ENCODE measurements around the gene TBL1XR1. TPM values are rescaled to one million over a fixed set of nuclear protein-coding genes. Genes with fewer than 3 reads are reported as not detected.

TBL1XR1 gene
- total and polyA plus RNA-seq, 9 donors = 54.1 to 94.2 (median 72.4) TPM

GRCh38 chr3:177135841-177136492 is 61.3 kb downstream of the TBL1XR1 start:
- no peak overlapping the region for H3K27ac ChIP-seq (ENCODE audit: low read length)

DNA sequence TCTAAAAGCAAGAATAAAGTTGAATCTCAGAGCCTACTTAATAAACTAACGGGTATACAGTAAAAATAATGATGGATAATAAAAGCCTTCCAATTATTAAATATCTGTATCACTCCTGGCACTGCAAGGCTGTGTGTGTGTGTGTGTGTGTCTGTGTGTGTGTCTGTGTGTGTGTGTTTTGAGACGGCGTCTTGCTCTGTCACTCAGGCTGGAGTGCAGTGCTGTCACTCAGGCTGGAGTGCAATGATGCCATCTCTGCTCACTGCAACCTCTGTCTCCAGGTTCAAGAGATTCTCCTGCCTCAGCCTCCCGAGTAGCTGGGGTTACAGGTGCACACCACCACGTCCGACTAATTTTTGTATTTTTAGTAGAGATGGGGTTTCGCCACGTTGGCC is 62.5 kb downstream of the TBL1XR1 start:
- H3K9me3 ChIP-seq (replicated peaks; ENCODE audit: control insufficient read depth, low read depth, low read length) = peaks cover 3% of the 10 kb centered on the region
- WGBS (ENCODE audit: insufficient coverage) = no CpG with 5 or more reads among the region's 8 CpGs
- DNase-seq = no peak
- no peak overlapping the region for H3K4me3 ChIP-seq (ENCODE audit: low read length)
- H3K27me3 ChIP-seq (ENCODE audit: control insufficient read depth, insufficient read depth, low read length) = no peaks in the 10 kb centered on the region
- H3K36me3 ChIP-seq (ENCODE audit: control insufficient read depth, insufficient read depth, low read length) = no peaks in the 10 kb centered on the region
- peak overlapping the region; percentile 85 for H3K27ac ChIP-seq (ENCODE audit: low read length)
- H3K4me1 ChIP-seq (ENCODE audit: control insufficient read depth, insufficient read depth, low read length) = no peaks in the 10 kb centered on the region

More at GRCh38 chr3:177135841-177136492, 61.3 kb downstream of the TBL1XR1 start:
- Histone ChIP-seq H3K4me3 (ENCODE audit: low read length) (no peak overlapping the region), H3K4me1 (ENCODE audit: control insufficient read depth, insufficient read depth, low read length) (no peaks in the 10 kb centered on the region), H3K9me3 (replicated peaks; ENCODE audit: control insufficient read depth, low read depth, low read length) (peaks cover 3% of the 10 kb centered on the region), H3K27me3 (ENCODE audit: control insufficient read depth, insufficient read depth, low read length) (no peaks in the 10 kb centered on the region), H3K36me3 (ENCODE audit: control insufficient read depth, insufficient read depth, low read length) (no peaks in the 10 kb centered on the region)
- WGBS (ENCODE audit: insufficient coverage) = 94% methylated on average over 5 of the region's 10 CpGs
- DNase-seq = no peak

GRCh38 chr3:177133860-177134815 is 63.1 kb downstream of the TBL1XR1 start:
- Histone ChIP-seq H3K36me3 (ENCODE audit: control insufficient read depth, insufficient read depth, low read length) (no peaks in the 10 kb centered on the region), H3K27ac (ENCODE audit: low read length) (peak overlapping the region; percentile 85), H3K9me3 (replicated peaks; ENCODE audit: control insufficient read depth, low read depth, low read length) (peaks cover 3% of the 10 kb centered on the region), H3K27me3 (ENCODE audit: control insufficient read depth, insufficient read depth, low read length) (no peaks in the 10 kb centered on the region), H3K4me1 (ENCODE audit: control insufficient read depth, insufficient read depth, low read length) (no peaks in the 10 kb centered on the region), H3K4me3 (ENCODE audit: low read length) (no peak overlapping the region)
- DNase-seq = peak; percentile 95
- WGBS (ENCODE audit: insufficient coverage) = 0% methylated on average over 1 of the region's 8 CpGs

- Histone ChIP-seq H3K4me3 (ENCODE audit: low read length) (no peak overlapping the region), H3K27me3 (ENCODE audit: control insufficient read depth, insufficient read depth, low read length) (no peaks in the 10 kb centered on the region), H3K27ac (ENCODE audit: low read length) (no peak overlapping the region), H3K36me3 (ENCODE audit: control insufficient read depth, insufficient read depth, low read length) (no peaks in the 10 kb centered on the region), H3K4me1 (ENCODE audit: control insufficient read depth, insufficient read depth, low read length) (no peaks in the 10 kb centered on the region), H3K9me3 (replicated peaks; ENCODE audit: control insufficient read depth, low read depth, low read length) (peaks cover 3% of the 10 kb centered on the region)
- 60% methylated on average over 5 of the region's 6 CpGs for WGBS (ENCODE audit: insufficient coverage)
- DNase-seq = no peak
These were observed 65.2 kb downstream of the TBL1XR1 start for GRCh38 chr3:177131927-177132636.

- Histone ChIP-seq H3K4me1 (ENCODE audit: control insufficient read depth, insufficient read depth, low read length) (peaks cover 2% of the 10 kb centered on the region), H3K27ac (ENCODE audit: low read length) (no peak overlapping the region), H3K36me3 (ENCODE audit: control insufficient read depth, insufficient read depth, low read length) (no peaks in the 10 kb centered on the region), H3K4me3 (ENCODE audit: low read length) (no peak overlapping the region), H3K27me3 (ENCODE audit: control insufficient read depth, insufficient read depth, low read length) (no peaks in the 10 kb centered on the region), H3K9me3 (replicated peaks; ENCODE audit: control insufficient read depth, low read depth, low read length) (no peaks in the 10 kb centered on the region)
- WGBS (ENCODE audit: insufficient coverage) = no CpG with 5 or more reads among the region's 2 CpGs
- no peak for DNase-seq
These were observed 70.3 kb downstream of the TBL1XR1 start for GRCh38 chr3:177127008-177127407.

DNA sequence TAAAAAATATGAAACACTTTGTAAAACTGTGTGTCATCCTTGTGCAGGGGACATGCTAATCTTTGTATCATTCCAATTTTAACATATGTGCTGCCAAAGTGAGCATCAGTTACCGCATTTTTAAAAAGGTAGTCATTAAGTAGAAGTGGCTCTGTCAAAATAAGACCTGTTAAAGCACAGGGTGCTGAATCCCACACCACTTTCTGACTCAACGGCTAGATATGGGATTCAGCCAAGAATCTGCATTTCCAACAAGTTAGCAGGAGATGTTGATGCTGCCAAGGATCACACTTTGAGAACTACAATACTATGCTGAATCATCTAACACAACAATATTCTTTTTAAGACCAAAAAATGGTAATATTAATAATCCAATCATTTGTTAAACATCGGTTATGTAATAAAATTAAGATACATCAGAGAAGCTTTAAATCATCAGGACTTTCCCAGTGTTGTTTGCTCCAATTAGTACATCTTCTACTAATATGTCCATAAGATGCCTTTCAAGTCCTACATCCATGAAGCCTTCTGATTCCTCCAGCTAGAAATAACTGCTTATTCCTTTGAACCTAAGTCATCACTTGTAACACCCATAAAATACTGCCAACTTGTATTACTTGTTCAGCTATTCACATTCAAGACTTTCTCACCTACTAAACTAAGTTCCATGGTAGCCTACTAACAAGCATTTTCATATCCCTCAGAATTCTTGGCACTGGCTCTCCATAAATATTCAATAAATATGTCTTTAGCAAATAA is 71.1 kb downstream of the TBL1XR1 start:
- Histone ChIP-seq H3K4me1 (ENCODE audit: control insufficient read depth, insufficient read depth, low read length) (peaks cover 2% of the 10 kb centered on the region), H3K4me3 (ENCODE audit: low read length) (no peak overlapping the region), H3K9me3 (replicated peaks; ENCODE audit: control insufficient read depth, low read depth, low read length) (no peaks in the 10 kb centered on the region), H3K36me3 (ENCODE audit: control insufficient read depth, insufficient read depth, low read length) (no peaks in the 10 kb centered on the region), H3K27ac (ENCODE audit: low read length) (no peak overlapping the region), H3K27me3 (ENCODE audit: control insufficient read depth, insufficient read depth, low read length) (no peaks in the 10 kb centered on the region)
- DNase-seq = peak; percentile 25
- no CpG with 5 or more reads among the region's 3 CpGs for WGBS (ENCODE audit: insufficient coverage)

DNA sequence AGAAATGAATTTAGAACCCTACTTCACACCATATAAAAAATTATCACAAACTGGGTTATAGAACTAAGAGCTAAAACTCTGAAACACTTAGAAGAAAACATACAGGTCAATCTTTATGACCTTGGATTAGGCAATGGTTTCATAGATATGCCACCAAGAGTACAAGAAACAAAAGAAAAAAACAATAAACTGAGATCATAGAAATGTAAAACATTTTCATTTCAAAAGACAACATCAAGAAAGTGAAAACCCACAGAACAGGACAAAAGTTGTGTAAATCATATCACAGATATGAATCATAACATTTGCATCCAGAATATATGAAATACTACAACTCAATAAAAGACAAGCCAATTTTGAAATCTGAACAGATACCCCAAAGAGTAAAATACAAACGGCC is 72.4 kb downstream of the TBL1XR1 start:
- Histone ChIP-seq H3K4me1 (ENCODE audit: control insufficient read depth, insufficient read depth, low read length) (peaks cover 2% of the 10 kb centered on the region), H3K4me3 (ENCODE audit: low read length) (no peak overlapping the region), H3K27ac (ENCODE audit: low read length) (no peak overlapping the region), H3K9me3 (replicated peaks; ENCODE audit: control insufficient read depth, low read depth, low read length) (no peaks in the 10 kb centered on the region), H3K36me3 (ENCODE audit: control insufficient read depth, insufficient read depth, low read length) (no peaks in the 10 kb centered on the region), H3K27me3 (ENCODE audit: control insufficient read depth, insufficient read depth, low read length) (no peaks in the 10 kb centered on the region)
- DNase-seq = no peak
- no CpG with 5 or more reads among the region's 1 CpG for WGBS (ENCODE audit: insufficient coverage)

- H3K9me3 ChIP-seq (replicated peaks; ENCODE audit: control insufficient read depth, low read depth, low read length) = no peaks in the 10 kb centered on the region
These were observed 73.5 kb downstream of the TBL1XR1 start for GRCh38 chr3:177123822-177124221.

DNA sequence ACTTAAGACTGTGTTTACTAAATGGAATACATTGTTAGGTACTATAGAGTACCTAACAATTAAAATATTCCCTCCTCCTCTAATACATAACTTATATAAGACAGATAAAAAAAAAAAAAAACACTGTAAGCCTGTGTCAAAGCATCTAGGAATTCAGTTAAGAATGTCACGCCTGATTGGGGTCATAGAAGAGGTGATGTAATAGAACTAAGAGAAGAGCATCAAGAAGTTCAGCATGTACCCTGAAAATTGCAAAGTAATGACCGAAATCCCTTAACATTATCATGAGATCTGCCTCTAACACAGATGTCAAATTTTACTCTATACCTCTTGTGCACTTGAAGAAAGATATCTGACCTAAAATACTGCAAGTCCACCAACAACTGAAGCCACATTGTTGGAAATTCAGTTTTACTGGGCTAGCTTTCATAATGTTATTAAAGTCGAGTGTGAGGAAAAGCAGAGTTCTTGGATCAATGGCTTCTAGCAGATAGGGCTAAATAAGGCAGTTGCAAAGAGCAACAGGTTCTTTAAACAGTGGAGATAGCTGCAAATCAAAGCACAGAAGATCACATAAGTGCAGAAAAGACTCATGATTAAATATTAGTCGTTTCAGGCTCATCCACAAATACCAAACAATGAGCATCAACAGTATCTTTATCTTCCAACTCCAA is 75.0 kb downstream of the TBL1XR1 start:
- Histone ChIP-seq H3K36me3 (ENCODE audit: control insufficient read depth, insufficient read depth, low read length) (no peaks in the 10 kb centered on the region), H3K4me1 (ENCODE audit: control insufficient read depth, insufficient read depth, low read length) (peaks cover 2% of the 10 kb centered on the region), H3K4me3 (ENCODE audit: low read length) (no peak overlapping the region), H3K27ac (ENCODE audit: low read length) (no peak overlapping the region), H3K9me3 (replicated peaks; ENCODE audit: control insufficient read depth, low read depth, low read length) (no peaks in the 10 kb centered on the region), H3K27me3 (ENCODE audit: control insufficient read depth, insufficient read depth, low read length) (no peaks in the 10 kb centered on the region)
- 80% methylated on average over 1 of the region's 4 CpGs for WGBS (ENCODE audit: insufficient coverage)
- DNase-seq = no peak

More at GRCh38 chr3:177123822-177124221, 73.5 kb downstream of the TBL1XR1 start:
- DNase-seq = no peak
- no peak overlapping the region for H3K4me3 ChIP-seq (ENCODE audit: low read length)
- H3K27ac ChIP-seq (ENCODE audit: low read length) = no peak overlapping the region
- peaks cover 2% of the 10 kb centered on the region for H3K4me1 ChIP-seq (ENCODE audit: control insufficient read depth, insufficient read depth, low read length)
- no peaks in the 10 kb centered on the region for H3K27me3 ChIP-seq (ENCODE audit: control insufficient read depth, insufficient read depth, low read length)
- no peaks in the 10 kb centered on the region for H3K36me3 ChIP-seq (ENCODE audit: control insufficient read depth, insufficient read depth, low read length)
- no CpG with 5 or more reads among the region's 2 CpGs for WGBS (ENCODE audit: insufficient coverage)

Data from muscle of leg (tissue), 11 donors.